Measurements from ENCODE around the gene RASD2.

Gene RASD2

GRCh38 chr22:35564975-35565867, 24.6 kb downstream of the RASD2 start:
- Histone ChIP-seq H3K9me3 (ENCODE audit: insufficient read depth, low read depth, low read length) (no peaks in the 10 kb centered on the region), H3K4me1 (ENCODE audit: insufficient read depth, low read length) (peaks cover 7% of the 10 kb centered on the region), H3K36me3 (ENCODE audit: insufficient read depth, low read depth, low read length) (no peaks in the 10 kb centered on the region), H3K4me3 (ENCODE audit: low read length) (no peak overlapping the region), H3K9ac (ENCODE audit: low read depth, low read length) (no peak overlapping the region), H3K27ac (ENCODE audit: low read length) (no peak overlapping the region), H3K27me3 (ENCODE audit: insufficient read depth, low read length) (peaks cover 3% of the 10 kb centered on the region; the same call in 1 of the 2 replicates)

GRCh38 chr22:35567351-35568141, 26.9 kb downstream of the RASD2 start:
- H3K9me3 ChIP-seq (ENCODE audit: insufficient read depth, low read depth, low read length) = no peaks in the 10 kb centered on the region
- no peak overlapping the region for H3K4me3 ChIP-seq (ENCODE audit: low read length)
- peaks cover 3% of the 10 kb centered on the region; the same call in 1 of the 2 replicates for H3K27me3 ChIP-seq (ENCODE audit: insufficient read depth, low read length)
- no peak overlapping the region for H3K27ac ChIP-seq (ENCODE audit: low read length)
- H3K4me1 ChIP-seq (ENCODE audit: insufficient read depth, low read length) = peaks cover 3% of the 10 kb centered on the region; the same call in 1 of the 2 replicates
- H3K9ac ChIP-seq (ENCODE audit: low read depth, low read length) = no peak overlapping the region
- H3K36me3 ChIP-seq (ENCODE audit: insufficient read depth, low read depth, low read length) = no peaks in the 10 kb centered on the region

- no peaks in the 10 kb centered on the region for H3K9me3 ChIP-seq (ENCODE audit: insufficient read depth, low read depth, low read length)
- no peaks in the 10 kb centered on the region for H3K4me1 ChIP-seq (ENCODE audit: insufficient read depth, low read length)
- H3K27me3 ChIP-seq (ENCODE audit: insufficient read depth, low read length) = peaks cover 3% of the 10 kb centered on the region; the same call in 1 of the 2 replicates
- H3K36me3 ChIP-seq (ENCODE audit: insufficient read depth, low read depth, low read length) = no peaks in the 10 kb centered on the region
- H3K9ac ChIP-seq (ENCODE audit: low read depth, low read length) = no peak overlapping the region
- H3K27ac ChIP-seq (ENCODE audit: low read length) = no peak overlapping the region
- H3K4me3 ChIP-seq (ENCODE audit: low read length) = no peak overlapping the region
Observed at GRCh38 chr22:35568751-35569739, 28.4 kb downstream of the RASD2 start.

- H3K9me3 ChIP-seq (ENCODE audit: insufficient read depth, low read depth, low read length) = no peaks in the 10 kb centered on the region
- H3K27ac ChIP-seq (ENCODE audit: low read length) = no peak overlapping the region
- H3K36me3 ChIP-seq (ENCODE audit: insufficient read depth, low read depth, low read length) = no peaks in the 10 kb centered on the region
- H3K27me3 ChIP-seq (ENCODE audit: insufficient read depth, low read length) = peaks cover 3% of the 10 kb centered on the region; the same call in 1 of the 2 replicates
- no peaks in the 10 kb centered on the region for H3K4me1 ChIP-seq (ENCODE audit: insufficient read depth, low read length)
- H3K4me3 ChIP-seq (ENCODE audit: low read length) = no peak overlapping the region
- H3K9ac ChIP-seq (ENCODE audit: low read depth, low read length) = no peak overlapping the region
Observed at GRCh38 chr22:35569916-35570315, 29.3 kb downstream of the RASD2 start.

- H3K27ac ChIP-seq (ENCODE audit: low read length) = no peak overlapping the region
- no peaks in the 10 kb centered on the region for H3K36me3 ChIP-seq (ENCODE audit: insufficient read depth, low read depth, low read length)
- H3K4me1 ChIP-seq (ENCODE audit: insufficient read depth, low read length) = no peaks in the 10 kb centered on the region
- no peaks in the 10 kb centered on the region for H3K9me3 ChIP-seq (ENCODE audit: insufficient read depth, low read depth, low read length)
- peaks cover 3% of the 10 kb centered on the region; the same call in 1 of the 2 replicates for H3K27me3 ChIP-seq (ENCODE audit: insufficient read depth, low read length)
- no peak overlapping the region for H3K9ac ChIP-seq (ENCODE audit: low read depth, low read length)
- H3K4me3 ChIP-seq (ENCODE audit: low read length) = no peak overlapping the region
Observed at GRCh38 chr22:35570686-35571194, 30.1 kb downstream of the RASD2 start.

GRCh38 chr22:35572556-35572955, 31.9 kb downstream of the RASD2 start:
- Histone ChIP-seq H3K27me3 (ENCODE audit: insufficient read depth, low read length) (peaks cover 3% of the 10 kb centered on the region; the same call in 1 of the 2 replicates), H3K36me3 (ENCODE audit: insufficient read depth, low read depth, low read length) (no peaks in the 10 kb centered on the region), H3K4me1 (ENCODE audit: insufficient read depth, low read length) (no peaks in the 10 kb centered on the region), H3K9ac (ENCODE audit: low read depth, low read length) (no peak overlapping the region), H3K9me3 (ENCODE audit: insufficient read depth, low read depth, low read length) (no peaks in the 10 kb centered on the region), H3K27ac (ENCODE audit: low read length) (no peak overlapping the region), H3K4me3 (ENCODE audit: low read length) (no peak overlapping the region)

GRCh38 chr22:35575116-35575748, 34.6 kb downstream of the RASD2 start:
- Histone ChIP-seq H3K4me1 (ENCODE audit: insufficient read depth, low read length) (no peaks in the 10 kb centered on the region), H3K27me3 (ENCODE audit: insufficient read depth, low read length) (no peaks in the 10 kb centered on the region), H3K4me3 (ENCODE audit: low read length) (no peak overlapping the region), H3K9ac (ENCODE audit: low read depth, low read length) (no peak overlapping the region), H3K9me3 (ENCODE audit: insufficient read depth, low read depth, low read length) (no peaks in the 10 kb centered on the region), H3K36me3 (ENCODE audit: insufficient read depth, low read depth, low read length) (no peaks in the 10 kb centered on the region), H3K27ac (ENCODE audit: low read length) (no peak overlapping the region)

- no peaks in the 10 kb centered on the region for H3K36me3 ChIP-seq (ENCODE audit: insufficient read depth, low read depth, low read length)
- no peak overlapping the region for H3K4me3 ChIP-seq (ENCODE audit: low read length)
- H3K9ac ChIP-seq (ENCODE audit: low read depth, low read length) = no peak overlapping the region
- H3K4me1 ChIP-seq (ENCODE audit: insufficient read depth, low read length) = no peaks in the 10 kb centered on the region
- no peaks in the 10 kb centered on the region for H3K9me3 ChIP-seq (ENCODE audit: insufficient read depth, low read depth, low read length)
- no peaks in the 10 kb centered on the region for H3K27me3 ChIP-seq (ENCODE audit: insufficient read depth, low read length)
- H3K27ac ChIP-seq (ENCODE audit: low read length) = no peak overlapping the region
Observed at GRCh38 chr22:35576671-35577070, 36.0 kb downstream of the RASD2 start.

GRCh38 chr22:35577799-35578659, 37.4 kb downstream of the RASD2 start:
- Histone ChIP-seq H3K36me3 (ENCODE audit: insufficient read depth, low read depth, low read length) (no peaks in the 10 kb centered on the region), H3K4me1 (ENCODE audit: insufficient read depth, low read length) (no peaks in the 10 kb centered on the region), H3K9ac (ENCODE audit: low read depth, low read length) (no peak overlapping the region), H3K27ac (ENCODE audit: low read length) (no peak overlapping the region), H3K27me3 (ENCODE audit: insufficient read depth, low read length) (no peaks in the 10 kb centered on the region), H3K4me3 (ENCODE audit: low read length) (no peak overlapping the region), H3K9me3 (ENCODE audit: insufficient read depth, low read depth, low read length) (no peaks in the 10 kb centered on the region)
